RWPE2 (cell line): ENCODE results near the gene SHROOM1.

ENCODE experiments used
- ATAC-seq: fragments of 200-7000 bp; cut with Tn5 transposase; 3 replicates; pipeline ENCODE4 v1.9.1; 2021; ENCODE audit warnings: low read depth
- DNase-seq: peaks from one replicate; pipeline ENCODE4 v3.0.0-alpha.2; 2020; ENCODE audit warnings: low spot score
- H3K27ac ChIP-seq: fragments of 450-650 bp; 2 replicates; pipeline ENCODE4 v1.5.1; 2017; ENCODE audit warnings: mild to moderate bottlenecking; ENCODE audit not compliant: poor library complexity, severe bottlenecking
- H3K27me3 ChIP-seq: fragments of 250-450 bp; sonication (Bioruptor Pico); 2 replicates; pipeline ENCODE4 v1.5.1; 2021; ENCODE audit warnings: mild to moderate bottlenecking, moderate library complexity; ENCODE audit not compliant: insufficient read depth, poor library complexity, severe bottlenecking
- H3K36me3 ChIP-seq: fragments of 250-450 bp; sonication (Bioruptor Pico); 2 replicates; pipeline ENCODE4 v1.5.1; 2020; ENCODE audit warnings: low read depth, mild to moderate bottlenecking, moderate library complexity
- H3K4me1 ChIP-seq: fragments of 250-450 bp; sonication (Bioruptor Pico); 2 replicates; pipeline ENCODE4 v1.5.1; 2021; ENCODE audit warnings: mild to moderate bottlenecking, moderate library complexity; ENCODE audit not compliant: insufficient read depth, poor library complexity, severe bottlenecking
- H3K4me3 ChIP-seq: fragments of 250-450 bp; sonication (Bioruptor Pico); 2 replicates; pipeline ENCODE4 v1.5.1; 2021; ENCODE audit warnings: mild to moderate bottlenecking, moderate library complexity; ENCODE audit not compliant: severe bottlenecking
- H3K9me3 ChIP-seq: fragments of 250-450 bp; sonication (Bioruptor Pico); 2 replicates; pipeline ENCODE4 v1.5.1; 2021; ENCODE audit warnings: mild to moderate bottlenecking, moderate library complexity; ENCODE audit not compliant: severe bottlenecking
- CTCF ChIP-seq: fragments of 450-650 bp; IDR thresholded peaks from one replicate; pipeline ENCODE4 v1.5.1; 2017; ENCODE audit warnings: mild to moderate bottlenecking, moderate library complexity; ENCODE audit not compliant: poor library complexity, severe bottlenecking

SHROOM1 gene

GRCh38 chr5:132802044-132802684, 28.3 kb downstream of the SHROOM1 start:
- ATAC-seq (no peak), DNase-seq (no peak)
- no peak for TF ChIP-seq CTCF
- H3K4me3 ChIP-seq: no peak overlapping the region
- H3K27ac ChIP-seq: no peak overlapping the region
- no peaks in the 10 kb centered on the region for H3K36me3 ChIP-seq
- no peaks in the 10 kb centered on the region for H3K9me3 ChIP-seq
- no peaks in the 10 kb centered on the region for H3K27me3 ChIP-seq
- H3K4me1 ChIP-seq: peaks cover 10% of the 10 kb centered on the region

- Histone ChIP-seq H3K4me1 (peaks cover 10% of the 10 kb centered on the region), H3K27me3 (no peaks in the 10 kb centered on the region), H3K27ac (no peak overlapping the region), H3K36me3 (no peaks in the 10 kb centered on the region), H3K4me3 (no peak overlapping the region), H3K9me3 (no peaks in the 10 kb centered on the region)
- ATAC-seq: no peak
- TF ChIP-seq CTCF: no peak
- no peak for DNase-seq
These were observed 29.9 kb downstream of the SHROOM1 start for GRCh38 chr5:132800545-132800944.

- no peak for TF ChIP-seq CTCF
- Histone ChIP-seq H3K4me3 (no peak overlapping the region), H3K4me1 (peaks cover 10% of the 10 kb centered on the region), H3K36me3 (no peaks in the 10 kb centered on the region), H3K9me3 (no peaks in the 10 kb centered on the region), H3K27me3 (no peaks in the 10 kb centered on the region), H3K27ac (peak overlapping the region; percentile 22)
- peak; percentile 86 for ATAC-seq
- no peak for DNase-seq
These were observed 31.1 kb downstream of the SHROOM1 start for GRCh38 chr5:132799392-132799791.

- ATAC-seq (no peak), DNase-seq (no peak)
- H3K27me3 ChIP-seq: no peaks in the 10 kb centered on the region
- TF ChIP-seq CTCF: no peak
- no peaks in the 10 kb centered on the region for H3K9me3 ChIP-seq
- peaks cover 10% of the 10 kb centered on the region for H3K4me1 ChIP-seq
- H3K4me3 ChIP-seq: no peak overlapping the region
- no peak overlapping the region for H3K27ac ChIP-seq
- no peaks in the 10 kb centered on the region for H3K36me3 ChIP-seq
These were observed 32.8 kb downstream of the SHROOM1 start for GRCh38 chr5:132797651-132798050.

GRCh38 chr5:132791026-132791425, 39.4 kb downstream of the SHROOM1 start:
- Histone ChIP-seq H3K27ac (no peak overlapping the region), H3K9me3 (no peaks in the 10 kb centered on the region), H3K4me3 (no peak overlapping the region), H3K36me3 (no peaks in the 10 kb centered on the region), H3K27me3 (no peaks in the 10 kb centered on the region), H3K4me1 (no peaks in the 10 kb centered on the region)
- TF ChIP-seq CTCF: no peak
- DNase-seq (no peak), ATAC-seq (no peak)
